HEK293T (cell line): ENCODE measurements around the gene CSNK2A3.

ENCODE experiments used
- CTCF ChIA-PET: fragments of 350-600 bp; formaldehyde crosslinking; extraction: SDS; loops from one replicate; lab custom pipeline; 2021; ENCODE audit warnings: antibody characterized with exemption, inconsistent platforms; lab: Yijun Ruan, JAX
- POLR2A ChIA-PET: fragments of 350-600 bp; formaldehyde crosslinking; extraction: SDS; loops from one replicate; lab custom pipeline; 2020; ENCODE audit warnings: antibody characterized with exemption, inconsistent platforms; lab: Yijun Ruan, JAX
- DNase-seq: peaks from one replicate; pipeline ENCODE4 v3.0.0; 2012; ENCODE audit warnings: mixed read lengths; ENCODE audit errors: extremely low spot score
- ARNT ChIP-seq: fragments of 450-650 bp; IDR thresholded peaks from 2 replicates; pipeline ENCODE4 v1.6.1; 2017; ENCODE audit warnings: mild to moderate bottlenecking
- BHLHE40 ChIP-seq: fragments of 450-650 bp; IDR thresholded peaks from 2 replicates; pipeline ENCODE4 v1.6.1; 2016; ENCODE audit warnings: mild to moderate bottlenecking, moderate library complexity, borderline replicate concordance
- CTBP1 ChIP-seq: fragments of 450-650 bp; IDR thresholded peaks from 2 replicates; pipeline ENCODE4 v1.6.1; 2016; ENCODE audit warnings: borderline replicate concordance
- ELF4 ChIP-seq: fragments of 450-650 bp; IDR thresholded peaks from 2 replicates; pipeline ENCODE4 v1.6.1; 2017; ENCODE audit warnings: antibody characterized with exemption
- FOXA1 ChIP-seq: fragments of 450-650 bp; IDR thresholded peaks from 2 replicates; pipeline ENCODE4 v1.6.1; 2016; ENCODE audit warnings: mild to moderate bottlenecking
- FOXK2 ChIP-seq: fragments of 450-650 bp; IDR thresholded peaks from 2 replicates; pipeline ENCODE4 v1.6.1; 2016; ENCODE audit warnings: mild to moderate bottlenecking
- FOXM1 ChIP-seq: fragments of 450-650 bp; IDR thresholded peaks from 2 replicates; pipeline ENCODE4 v1.6.1; 2017; ENCODE audit warnings: mild to moderate bottlenecking, borderline replicate concordance
- HDGF ChIP-seq: fragments of 450-650 bp; IDR thresholded peaks from 2 replicates; pipeline ENCODE4 v1.6.1; 2017; ENCODE audit warnings: antibody characterized with exemption, borderline replicate concordance
- L3MBTL2 ChIP-seq: fragments of 450-650 bp; conservative IDR thresholded peaks from 2 replicates; pipeline ENCODE4 v1.6.1; 2016; ENCODE audit warnings: mild to moderate bottlenecking
- LEF1 ChIP-seq: fragments of 450-650 bp; IDR thresholded peaks from 2 replicates; pipeline ENCODE4 v1.6.1; 2017; ENCODE audit warnings: mild to moderate bottlenecking, borderline replicate concordance
- NFRKB ChIP-seq: fragments of 450-650 bp; IDR thresholded peaks from 2 replicates; pipeline ENCODE4 v1.6.1; 2016; ENCODE audit warnings: mild to moderate bottlenecking, moderate library complexity
- SP1 ChIP-seq: fragments of 450-650 bp; IDR thresholded peaks from 2 replicates; pipeline ENCODE4 v1.6.1; 2017
- SUZ12 ChIP-seq: fragments of 450-650 bp; IDR thresholded peaks from 2 replicates; pipeline ENCODE4 v1.6.1; 2016; ENCODE audit warnings: mild to moderate bottlenecking
- TARDBP ChIP-seq: fragments of 450-650 bp; IDR thresholded peaks from 2 replicates; pipeline ENCODE4 v1.6.1; 2016
- ZNF384 ChIP-seq: fragments of 450-650 bp; IDR thresholded peaks from 2 replicates; pipeline ENCODE4 v1.6.1; 2016
- TF ChIP-seq, protein P1 (sequence below): fragments of 450-650 bp; IDR thresholded peaks from 2 replicates; pipeline ENCODE4 v1.6.1; 2016

The CSNK2A3 gene

DNA sequence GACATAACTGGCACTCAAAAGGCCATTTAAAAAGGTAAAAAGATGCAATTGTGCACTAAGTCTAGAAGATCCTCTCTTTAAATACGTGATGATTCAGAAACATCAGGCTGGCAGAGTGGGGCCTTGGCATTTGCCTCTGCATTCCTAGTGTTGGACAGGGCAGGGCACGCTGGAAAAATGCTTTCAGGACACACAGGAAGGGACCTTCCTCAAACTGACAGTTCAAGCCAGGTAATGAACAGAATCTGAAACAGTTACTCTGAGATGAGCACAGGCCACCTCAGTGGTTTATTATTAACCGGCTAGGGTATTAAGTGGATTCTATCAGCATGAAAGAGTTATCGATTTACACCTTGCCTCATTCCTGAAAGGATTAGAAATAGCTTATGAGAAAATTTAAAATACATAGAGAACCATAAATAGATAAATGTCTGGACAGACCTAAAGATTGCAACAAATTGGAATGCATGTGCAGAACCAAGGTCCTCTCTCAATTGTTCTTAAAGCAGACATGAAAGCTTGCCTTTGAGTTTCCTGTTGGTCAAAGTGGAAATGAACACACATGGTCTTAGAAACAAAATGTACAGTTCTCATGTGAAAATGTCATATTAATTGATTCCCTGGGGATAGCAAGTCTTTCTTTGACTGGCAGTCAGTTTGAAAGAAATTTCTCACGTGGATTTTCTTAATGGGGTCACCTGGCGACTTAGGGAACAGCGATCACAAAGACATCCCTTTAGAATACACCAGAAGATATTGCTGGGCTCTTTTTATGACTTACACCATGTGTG is 21.5 kb upstream of the CSNK2A3 start:
- CTCF ChIA-PET: no interaction called here
- POLR2A ChIA-PET: no interaction called here
- no peak for DNase-seq
- no peak for TF ChIP-seq ARNT
- no peak for TF ChIP-seq CTBP1
- TF ChIP-seq, protein P1, sequence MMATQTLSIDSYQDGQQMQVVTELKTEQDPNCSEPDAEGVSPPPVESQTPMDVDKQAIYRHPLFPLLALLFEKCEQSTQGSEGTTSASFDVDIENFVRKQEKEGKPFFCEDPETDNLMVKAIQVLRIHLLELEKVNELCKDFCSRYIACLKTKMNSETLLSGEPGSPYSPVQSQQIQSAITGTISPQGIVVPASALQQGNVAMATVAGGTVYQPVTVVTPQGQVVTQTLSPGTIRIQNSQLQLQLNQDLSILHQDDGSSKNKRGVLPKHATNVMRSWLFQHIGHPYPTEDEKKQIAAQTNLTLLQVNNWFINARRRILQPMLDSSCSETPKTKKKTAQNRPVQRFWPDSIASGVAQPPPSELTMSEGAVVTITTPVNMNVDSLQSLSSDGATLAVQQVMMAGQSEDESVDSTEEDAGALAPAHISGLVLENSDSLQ: no peak
- TF ChIP-seq SUZ12: no peak
- TF ChIP-seq NFRKB: no peak
- TF ChIP-seq FOXK2: no peak
- no peak for TF ChIP-seq ZNF384
- TF ChIP-seq SP1: no peak
- TF ChIP-seq ELF4: no peak
- TF ChIP-seq L3MBTL2: no peak
- no peak for TF ChIP-seq HDGF
- TF ChIP-seq LEF1: no peak
- no peak for TF ChIP-seq BHLHE40
- no peak for TF ChIP-seq FOXA1
- no peak for TF ChIP-seq FOXM1
- no peak for TF ChIP-seq TARDBP

DNA sequence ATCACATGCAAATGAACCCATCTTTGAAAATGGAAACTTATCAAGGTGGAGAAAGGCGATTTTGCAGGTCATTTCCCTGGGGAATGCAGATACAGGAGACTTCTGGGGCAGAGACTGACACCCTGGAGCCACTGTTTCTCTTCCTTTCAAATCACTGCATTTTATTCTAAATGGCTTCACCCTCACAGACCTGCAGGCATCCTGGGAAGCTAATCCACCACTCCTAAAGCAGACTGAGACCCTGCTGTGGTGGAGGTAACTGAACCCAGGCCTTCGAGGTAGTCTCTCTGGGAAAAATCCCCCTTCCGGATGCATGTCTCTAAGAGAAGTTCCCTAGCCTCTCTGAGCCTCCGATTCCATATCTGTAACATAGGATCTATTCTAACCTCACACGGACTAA is 20.9 kb upstream of the CSNK2A3 start:
- TF ChIP-seq NFRKB: no peak
- TF ChIP-seq L3MBTL2: no peak
- no peak for TF ChIP-seq LEF1
- no peak for TF ChIP-seq TARDBP
- no peak for TF ChIP-seq BHLHE40
- no peak for TF ChIP-seq SP1
- no peak for TF ChIP-seq FOXA1
- TF ChIP-seq HDGF: no peak
- TF ChIP-seq FOXK2: no peak
- TF ChIP-seq SUZ12: no peak
- TF ChIP-seq, protein P1: no peak
- TF ChIP-seq ZNF384: no peak
- TF ChIP-seq FOXM1: no peak
- TF ChIP-seq ELF4: no peak
- TF ChIP-seq CTBP1: no peak
- no peak for TF ChIP-seq ARNT
- POLR2A ChIA-PET: no interaction called here
- CTCF ChIA-PET: no interaction called here
- no peak for DNase-seq

DNA sequence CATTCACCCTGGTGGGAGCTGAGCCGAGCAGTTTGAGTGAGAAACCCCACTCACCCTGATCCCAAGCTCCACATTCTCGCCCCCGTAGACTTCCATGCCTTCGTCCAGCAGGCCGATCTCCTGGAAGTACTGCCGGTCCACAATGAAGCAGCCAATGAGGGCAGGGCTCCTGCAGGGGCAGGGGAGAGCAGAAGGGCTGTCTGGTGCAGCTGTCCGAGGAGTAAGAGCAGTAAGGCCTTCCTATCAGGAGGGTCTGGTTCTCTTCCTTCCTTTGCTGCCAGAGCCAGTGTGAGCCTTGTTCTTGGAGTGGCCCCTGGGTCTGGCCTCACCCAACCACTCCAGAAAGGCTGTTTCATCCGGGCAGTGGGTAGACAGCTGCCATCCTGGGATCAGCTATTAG is 19.4 kb upstream of the CSNK2A3 start:
- CTCF ChIA-PET: no interaction called here
- no peak for TF ChIP-seq TARDBP
- TF ChIP-seq L3MBTL2: no peak
- no peak for TF ChIP-seq FOXK2
- TF ChIP-seq CTBP1: no peak
- no peak for TF ChIP-seq BHLHE40
- TF ChIP-seq, protein P1: no peak
- no peak for DNase-seq
- POLR2A ChIA-PET: no interaction called here

DNA sequence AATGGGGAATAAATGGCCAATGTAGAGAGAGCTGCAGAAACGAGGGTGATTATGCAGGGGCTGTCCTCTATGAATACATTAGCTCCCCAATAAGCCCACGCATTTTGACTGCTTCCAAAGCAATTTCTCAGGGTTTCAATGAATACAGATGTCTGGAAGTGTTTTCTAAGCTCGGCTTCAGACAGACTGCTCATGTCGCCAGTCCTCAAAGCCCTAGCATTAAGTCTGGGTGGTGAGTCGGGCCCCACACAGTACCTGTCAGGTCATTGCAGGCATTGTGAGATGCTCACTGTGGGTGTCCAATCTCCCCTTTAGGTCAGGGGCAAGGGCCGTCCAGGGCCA is 17.9 kb upstream of the CSNK2A3 start:
- CTCF ChIA-PET: no interaction called here
- POLR2A ChIA-PET: no interaction called here
- no peak for DNase-seq
- TF ChIP-seq FOXK2: no peak

DNA sequence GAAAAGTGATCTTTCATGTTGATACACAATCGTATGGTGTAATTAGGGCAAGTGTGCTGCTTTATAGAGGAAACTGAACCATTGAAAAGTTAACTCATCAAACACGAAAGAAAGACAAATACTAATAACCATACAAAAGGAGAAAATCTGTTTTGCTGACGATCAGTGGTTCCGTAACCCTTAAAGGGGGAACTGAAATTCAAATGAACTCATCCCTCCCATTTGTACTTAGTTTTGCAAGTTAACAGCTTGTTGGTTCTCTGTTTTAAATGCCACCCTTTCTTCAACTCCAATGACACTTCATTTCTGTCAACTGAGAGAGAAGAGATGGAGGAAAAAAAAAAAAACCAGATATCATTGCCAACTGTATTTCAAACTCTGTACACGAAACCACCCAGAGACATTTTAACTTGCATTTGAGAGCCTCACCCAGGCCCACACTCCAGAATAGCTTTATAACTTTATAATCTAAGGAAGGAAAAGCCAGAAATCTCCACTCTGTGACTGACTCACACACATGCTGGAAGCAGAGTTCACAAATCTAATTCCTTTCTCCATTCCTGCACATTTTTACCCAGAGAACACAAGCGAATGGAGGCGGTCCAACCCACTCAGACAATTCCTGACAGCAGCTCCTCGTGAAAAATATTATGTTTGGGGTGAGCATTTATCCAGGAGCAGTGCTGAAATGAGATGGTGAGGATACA is 17.4 kb upstream of the CSNK2A3 start:
- CTCF ChIA-PET: no interaction called here
- DNase-seq: no peak
- POLR2A ChIA-PET: no interaction called here

More for the DNA sequence above, 17.4 kb upstream of the CSNK2A3 start:
- TF ChIP-seq ARNT: no peak
- TF ChIP-seq, protein P1: no peak
- TF ChIP-seq SP1: no peak
- no peak for TF ChIP-seq LEF1
- TF ChIP-seq NFRKB: no peak
- no peak for TF ChIP-seq ELF4
- TF ChIP-seq TARDBP: no peak
- no peak for TF ChIP-seq FOXA1
- TF ChIP-seq HDGF: no peak
- no peak for TF ChIP-seq ZNF384
- TF ChIP-seq L3MBTL2: no peak
- no peak for TF ChIP-seq CTBP1
- TF ChIP-seq FOXK2: no peak
- TF ChIP-seq SUZ12: no peak
